T-helper 22 cell (primary cell): ENCODE measurements around the gene KIF26B.

ENCODE experiments used
- DNase-seq: peaks from one replicate; pipeline ENCODE4 v3.0.0-alpha.2; 2020; ENCODE audit warnings: low read depth

The KIF26B gene

GRCh38 chr1:245431706-245432105 lies 276.9 kb downstream of the KIF26B start:
- no peak for DNase-seq

- DNase-seq: no peak
Observed at GRCh38 chr1:245432228-245432875, 277.6 kb downstream of the KIF26B start.

- DNase-seq: no peak
Observed at GRCh38 chr1:245433561-245433960, 278.8 kb downstream of the KIF26B start.

GRCh38 chr1:245434280-245434679 lies 279.5 kb downstream of the KIF26B start:
- no peak for DNase-seq

GRCh38 chr1:245436407-245436806 lies 281.6 kb downstream of the KIF26B start:
- DNase-seq: no peak

GRCh38 chr1:245437369-245438062 lies 282.7 kb downstream of the KIF26B start:
- DNase-seq: no peak

- no peak for DNase-seq
Observed at GRCh38 chr1:245440922-245441321, 286.1 kb downstream of the KIF26B start.

- DNase-seq: no peak
Observed at GRCh38 chr1:245441689-245442088, 286.9 kb downstream of the KIF26B start.

GRCh38 chr1:245444147-245444828 lies 289.5 kb downstream of the KIF26B start:
- no peak for DNase-seq

GRCh38 chr1:245444945-245445344 lies 290.2 kb downstream of the KIF26B start:
- DNase-seq: no peak

- no peak for DNase-seq
Observed at GRCh38 chr1:245448531-245448930, 293.7 kb downstream of the KIF26B start.

GRCh38 chr1:245448975-245449431 lies 294.2 kb downstream of the KIF26B start:
- no peak for DNase-seq

GRCh38 chr1:245453541-245453940 lies 298.8 kb downstream of the KIF26B start:
- DNase-seq: no peak

- no peak for DNase-seq
Observed at GRCh38 chr1:245454051-245454450, 299.3 kb downstream of the KIF26B start.

GRCh38 chr1:245457562-245457961 lies 302.8 kb downstream of the KIF26B start:
- no peak for DNase-seq

- DNase-seq: no peak
Observed at GRCh38 chr1:245458234-245458633, 303.4 kb downstream of the KIF26B start.

GRCh38 chr1:245458761-245459174 lies 304.0 kb downstream of the KIF26B start:
- no peak for DNase-seq

GRCh38 chr1:245459621-245460020 lies 304.8 kb downstream of the KIF26B start:
- no peak for DNase-seq

- DNase-seq: no peak
Observed at GRCh38 chr1:245461681-245462080, 306.9 kb downstream of the KIF26B start.

- no peak for DNase-seq
Observed at GRCh38 chr1:245462161-245462560, 307.4 kb downstream of the KIF26B start.

GRCh38 chr1:245463392-245464165 lies 308.8 kb downstream of the KIF26B start:
- no peak for DNase-seq

GRCh38 chr1:245464290-245464689 lies 309.5 kb downstream of the KIF26B start:
- no peak for DNase-seq
